Measurements from ENCODE around the gene FCHSD1. TPM values are rescaled to one million over a fixed set of nuclear protein-coding genes. Genes with fewer than 3 reads are reported as not detected.

FCHSD1 gene
- polyA plus RNA-seq, 1 of the 3 experiments (the other 2 are of a cell fraction): 49.2 TPM

DNA sequence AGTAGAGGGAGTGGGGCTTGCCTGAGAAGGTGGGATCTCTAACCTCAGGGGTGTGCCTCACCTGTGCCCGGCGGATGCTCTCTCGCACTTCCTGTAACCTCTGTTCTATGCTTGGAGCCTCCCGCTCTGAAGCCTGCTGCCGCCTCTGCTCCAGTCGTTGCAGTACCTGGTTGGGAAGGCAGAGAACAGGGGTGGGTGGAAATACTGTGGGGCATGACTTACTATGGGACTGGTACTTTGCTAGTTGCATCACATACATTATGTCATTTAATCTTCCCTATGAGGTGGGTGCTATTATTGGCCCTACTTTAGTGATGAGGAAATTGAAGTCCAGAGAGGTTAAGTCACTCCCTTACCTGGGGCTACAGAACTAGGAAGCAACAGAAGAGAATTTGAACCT, 5.2 kb downstream of the FCHSD1 start:
- Histone ChIP-seq H3K4me3 (ENCODE audit: low read depth in 2 of 2, low read length in 1 of 2) (no peak overlapping the region), H3K27ac (ENCODE audit: low read depth in 2 of 2, low read length in 1 of 2) (no peak overlapping the region), H3K9me3 (no peaks in the 10 kb centered on the region), H3K36me3 (replicated peaks in 1 of 2; ENCODE audit: control insufficient read depth in 1 of 2, insufficient read depth in 2 of 2, low read length in 1 of 2) (peaks cover 12 to 42% of the 10 kb centered on the region in 2 experiments), H3K27me3 (ENCODE audit: insufficient read depth) (no peaks in the 10 kb centered on the region), H3K9ac (no peak overlapping the region), H3K79me2 (ENCODE audit: insufficient read depth) (peaks cover 13% of the 10 kb centered on the region), H4K20me1 (ENCODE audit: insufficient read depth) (peaks cover 2% of the 10 kb centered on the region; the same call in 1 of the 2 replicates), H3K4me1 (ENCODE audit: control insufficient read depth in 1 of 2, insufficient read depth in 2 of 2, low read depth in 1 of 2, low read length in 1 of 2) (peaks cover 0 to 11% of the 10 kb centered on the region in 2 experiments; a peak in 1 of 4 replicates), H3K9me2 (no peaks in the 10 kb centered on the region), H2AFZ (ENCODE audit: low read depth) (no peak overlapping the region), H3F3A (replicated peaks; ENCODE audit: insufficient read depth) (peaks cover 12% of the 10 kb centered on the region), H3K4me2 (no peak overlapping the region)
- DNase-seq: no peak
- ChIA-PET POLR2A (interaction anchor here (1.1 kb wide), 1 partner anchor 9 kb away, joined by 3 read pairs; the partner anchor contains the start of genes HDAC3 and RELL2), CTCF (interaction anchor here (0.7 to 19.7 kb wide), 5 partner anchors 8 to 54 kb away, joined by 3 to 207 read pairs (median 6); partner anchors contain the start of gene DIAPH1)
- WGBS (ENCODE audit: low lambda C conversion rate): 96% methylated on average over 6 of the region's 6 CpGs
- TF ChIP-seq, protein P1, sequence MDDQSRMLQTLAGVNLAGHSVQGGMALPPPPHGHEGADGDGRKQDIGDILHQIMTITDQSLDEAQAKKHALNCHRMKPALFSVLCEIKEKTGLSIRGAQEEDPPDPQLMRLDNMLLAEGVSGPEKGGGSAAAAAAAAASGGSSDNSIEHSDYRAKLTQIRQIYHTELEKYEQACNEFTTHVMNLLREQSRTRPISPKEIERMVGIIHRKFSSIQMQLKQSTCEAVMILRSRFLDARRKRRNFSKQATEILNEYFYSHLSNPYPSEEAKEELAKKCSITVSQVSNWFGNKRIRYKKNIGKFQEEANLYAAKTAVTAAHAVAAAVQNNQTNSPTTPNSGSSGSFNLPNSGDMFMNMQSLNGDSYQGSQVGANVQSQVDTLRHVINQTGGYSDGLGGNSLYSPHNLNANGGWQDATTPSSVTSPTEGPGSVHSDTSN (IDR thresholded peaks at IDR 0.05): no peak
- no peak for TF ChIP-seq POLR2AphosphoS5 (IDR thresholded peaks at IDR 0.05; ENCODE audit: low read depth, low read length)
- no peak for TF ChIP-seq SMC3 (IDR thresholded peaks at IDR 0.05; ENCODE audit: low read depth, low read length)
- TF ChIP-seq FOXM1 (IDR thresholded peaks at IDR 0.05; ENCODE audit: low read depth): no peak
- TF ChIP-seq GABPA (IDR thresholded peaks at IDR 0.05; ENCODE audit: low read depth): no peak
- TF ChIP-seq GATA2 (CRISPR knock-in tag; IDR thresholded peaks at IDR 0.05): no peak
- no peak for TF ChIP-seq RAD21 (IDR thresholded peaks at IDR 0.05; ENCODE audit: low read length)
- TF ChIP-seq MAX (IDR thresholded peaks at IDR 0.05; ENCODE audit: low read depth): no peak
- TF ChIP-seq EZH2phosphoT487 (IDR thresholded peaks at IDR 0.05; ENCODE audit: borderline replicate concordance, low read depth): no peak
- TF ChIP-seq USF2 (IDR thresholded peaks at IDR 0.05; ENCODE audit: borderline replicate concordance, low read depth, low read length): no peak
- TF ChIP-seq JUND (IDR thresholded peaks at IDR 0.05): no peak
- TF ChIP-seq RCOR1 (IDR thresholded peaks at IDR 0.05; ENCODE audit: low read length): no peak

- 100% methylated on average over 2 of the region's 2 CpGs for WGBS (ENCODE audit: low lambda C conversion rate)
- Histone ChIP-seq H3K36me3 (replicated peaks in 1 of 2; ENCODE audit: control insufficient read depth in 1 of 2, insufficient read depth in 2 of 2, low read length in 1 of 2) (peaks cover 12 to 40% of the 10 kb centered on the region in 2 experiments), H3K4me2 (no peak overlapping the region), H3K9ac (no peak overlapping the region), H2AFZ (ENCODE audit: low read depth) (no peak overlapping the region), H3K9me2 (no peaks in the 10 kb centered on the region), H3K27me3 (ENCODE audit: insufficient read depth) (no peaks in the 10 kb centered on the region), H3K27ac (ENCODE audit: low read depth in 2 of 2, low read length in 1 of 2) (no peak overlapping the region), H3F3A (replicated peaks; ENCODE audit: insufficient read depth) (peaks cover 12% of the 10 kb centered on the region), H3K9me3 (no peaks in the 10 kb centered on the region), H3K4me3 (ENCODE audit: low read depth in 2 of 2, low read length in 1 of 2) (no peak overlapping the region), H4K20me1 (ENCODE audit: insufficient read depth) (peaks cover 6% of the 10 kb centered on the region; the same call in 1 of the 2 replicates), H3K4me1 (ENCODE audit: control insufficient read depth in 1 of 2, insufficient read depth in 2 of 2, low read depth in 1 of 2, low read length in 1 of 2) (peaks cover 0 to 15% of the 10 kb centered on the region in 2 experiments; a peak in 1 of 4 replicates), H3K79me2 (ENCODE audit: insufficient read depth) (no peaks in the 10 kb centered on the region; the same call in 1 of the 2 replicates)
- ChIA-PET CTCF (interaction anchor here (0.9 to 19.7 kb wide), 9 partner anchors 9 to 319 kb away, joined by 3 to 207 read pairs (median 6); partner anchors contain the start of genes DIAPH1 and FCHSD1), POLR2A (interaction anchor here (1.4 kb wide), 1 partner anchor 9 kb away, joined by 4 read pairs; the partner anchor contains the start of gene FCHSD1)
- DNase-seq: no peak
- TF ChIP-seq NRF1 (IDR thresholded peaks at IDR 0.05; ENCODE audit: low read depth, low read length): no peak
- 0 out of 2 replicates have a peak, but pooled peaks have one; percentile 4 for TF ChIP-seq SMC3 (IDR thresholded peaks at IDR 0.05; ENCODE audit: low read depth, low read length)
- no peak for TF ChIP-seq RFX5 (IDR thresholded peaks at IDR 0.05; ENCODE audit: low read length)
- no peak for TF ChIP-seq TAF1 (IDR thresholded peaks at IDR 0.05; ENCODE audit: borderline replicate concordance, low read depth, low read length)
- TF ChIP-seq SIN3A (IDR thresholded peaks at IDR 0.05; ENCODE audit: borderline replicate concordance, low read depth, low read length): no peak
- TF ChIP-seq, protein P2, sequence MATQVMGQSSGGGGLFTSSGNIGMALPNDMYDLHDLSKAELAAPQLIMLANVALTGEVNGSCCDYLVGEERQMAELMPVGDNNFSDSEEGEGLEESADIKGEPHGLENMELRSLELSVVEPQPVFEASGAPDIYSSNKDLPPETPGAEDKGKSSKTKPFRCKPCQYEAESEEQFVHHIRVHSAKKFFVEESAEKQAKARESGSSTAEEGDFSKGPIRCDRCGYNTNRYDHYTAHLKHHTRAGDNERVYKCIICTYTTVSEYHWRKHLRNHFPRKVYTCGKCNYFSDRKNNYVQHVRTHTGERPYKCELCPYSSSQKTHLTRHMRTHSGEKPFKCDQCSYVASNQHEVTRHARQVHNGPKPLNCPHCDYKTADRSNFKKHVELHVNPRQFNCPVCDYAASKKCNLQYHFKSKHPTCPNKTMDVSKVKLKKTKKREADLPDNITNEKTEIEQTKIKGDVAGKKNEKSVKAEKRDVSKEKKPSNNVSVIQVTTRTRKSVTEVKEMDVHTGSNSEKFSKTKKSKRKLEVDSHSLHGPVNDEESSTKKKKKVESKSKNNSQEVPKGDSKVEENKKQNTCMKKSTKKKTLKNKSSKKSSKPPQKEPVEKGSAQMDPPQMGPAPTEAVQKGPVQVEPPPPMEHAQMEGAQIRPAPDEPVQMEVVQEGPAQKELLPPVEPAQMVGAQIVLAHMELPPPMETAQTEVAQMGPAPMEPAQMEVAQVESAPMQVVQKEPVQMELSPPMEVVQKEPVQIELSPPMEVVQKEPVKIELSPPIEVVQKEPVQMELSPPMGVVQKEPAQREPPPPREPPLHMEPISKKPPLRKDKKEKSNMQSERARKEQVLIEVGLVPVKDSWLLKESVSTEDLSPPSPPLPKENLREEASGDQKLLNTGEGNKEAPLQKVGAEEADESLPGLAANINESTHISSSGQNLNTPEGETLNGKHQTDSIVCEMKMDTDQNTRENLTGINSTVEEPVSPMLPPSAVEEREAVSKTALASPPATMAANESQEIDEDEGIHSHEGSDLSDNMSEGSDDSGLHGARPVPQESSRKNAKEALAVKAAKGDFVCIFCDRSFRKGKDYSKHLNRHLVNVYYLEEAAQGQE (IDR thresholded peaks at IDR 0.05; ENCODE audit: low read depth, low read length): 0 out of 2 replicates have a peak, but pooled peaks have one; percentile 18
- TF ChIP-seq FOXJ3 (CRISPR knock-in tag; IDR thresholded peaks at IDR 0.05): no peak
- TF ChIP-seq, protein P3, sequence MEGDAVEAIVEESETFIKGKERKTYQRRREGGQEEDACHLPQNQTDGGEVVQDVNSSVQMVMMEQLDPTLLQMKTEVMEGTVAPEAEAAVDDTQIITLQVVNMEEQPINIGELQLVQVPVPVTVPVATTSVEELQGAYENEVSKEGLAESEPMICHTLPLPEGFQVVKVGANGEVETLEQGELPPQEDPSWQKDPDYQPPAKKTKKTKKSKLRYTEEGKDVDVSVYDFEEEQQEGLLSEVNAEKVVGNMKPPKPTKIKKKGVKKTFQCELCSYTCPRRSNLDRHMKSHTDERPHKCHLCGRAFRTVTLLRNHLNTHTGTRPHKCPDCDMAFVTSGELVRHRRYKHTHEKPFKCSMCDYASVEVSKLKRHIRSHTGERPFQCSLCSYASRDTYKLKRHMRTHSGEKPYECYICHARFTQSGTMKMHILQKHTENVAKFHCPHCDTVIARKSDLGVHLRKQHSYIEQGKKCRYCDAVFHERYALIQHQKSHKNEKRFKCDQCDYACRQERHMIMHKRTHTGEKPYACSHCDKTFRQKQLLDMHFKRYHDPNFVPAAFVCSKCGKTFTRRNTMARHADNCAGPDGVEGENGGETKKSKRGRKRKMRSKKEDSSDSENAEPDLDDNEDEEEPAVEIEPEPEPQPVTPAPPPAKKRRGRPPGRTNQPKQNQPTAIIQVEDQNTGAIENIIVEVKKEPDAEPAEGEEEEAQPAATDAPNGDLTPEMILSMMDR (IDR thresholded peaks at IDR 0.05): peak; percentile 43
These were observed 9.5 kb downstream of the FCHSD1 start for GRCh38 chr5:141641634-141642267.
